GM21367 (cell line): ENCODE measurements around the gene ZBTB7C.

Experiments
- ATAC-seq: cut with Tn5 transposase; IDR thresholded peaks from one replicate; pipeline ENCODE4 v1.9.1; 2021; ENCODE audit not compliant: unreplicated experiment

Gene ZBTB7C

GRCh38 chr18:48049757-48050156 is 359.4 kb downstream of the ZBTB7C start:
- no peak for ATAC-seq

GRCh38 chr18:48048251-48048650 is 360.9 kb downstream of the ZBTB7C start:
- no peak for ATAC-seq

GRCh38 chr18:48046843-48047242 is 362.3 kb downstream of the ZBTB7C start:
- ATAC-seq: no peak

GRCh38 chr18:48045744-48046143 is 363.4 kb downstream of the ZBTB7C start:
- ATAC-seq: no peak

- ATAC-seq: no peak
Measured at GRCh38 chr18:48044944-48045343, 364.2 kb downstream of the ZBTB7C start.

- no peak for ATAC-seq
Measured at GRCh38 chr18:48043166-48043565, 366.0 kb downstream of the ZBTB7C start.

GRCh38 chr18:48042431-48042830 is 366.8 kb downstream of the ZBTB7C start:
- ATAC-seq: no peak

- ATAC-seq: no peak
Measured at GRCh38 chr18:48040457-48041110, 368.6 kb downstream of the ZBTB7C start.

- ATAC-seq: no peak
Measured at GRCh38 chr18:48039769-48040215, 369.4 kb downstream of the ZBTB7C start.

- ATAC-seq: no peak
Measured at GRCh38 chr18:48038636-48039035, 370.5 kb downstream of the ZBTB7C start.

- no peak for ATAC-seq
Measured at GRCh38 chr18:48037481-48038271, 371.5 kb downstream of the ZBTB7C start.

GRCh38 chr18:48036641-48037421 is 372.4 kb downstream of the ZBTB7C start:
- ATAC-seq: no peak

GRCh38 chr18:48036226-48036625 is 373.0 kb downstream of the ZBTB7C start:
- no peak for ATAC-seq

- ATAC-seq: no peak
Measured at GRCh38 chr18:48035556-48035860, 373.7 kb downstream of the ZBTB7C start.

GRCh38 chr18:48034651-48035555 is 374.3 kb downstream of the ZBTB7C start:
- ATAC-seq: no peak

GRCh38 chr18:48033790-48034650 is 375.2 kb downstream of the ZBTB7C start:
- no peak for ATAC-seq

- no peak for ATAC-seq
Measured at GRCh38 chr18:48032876-48033789, 376.1 kb downstream of the ZBTB7C start.

- ATAC-seq: no peak
Measured at GRCh38 chr18:48031641-48032040, 377.5 kb downstream of the ZBTB7C start.
